ENCODE measurements around the gene STRN. TPM values are rescaled to one million over a fixed set of nuclear protein-coding genes. Genes with fewer than 3 reads are reported as not detected.
"Not testable (repeated sequence)": the region's sequence is repeated elsewhere in the genome, so short reads cannot be mapped to it uniquely, and the experiment has no call there.

The STRN gene
- total RNA-seq, 1 donor from 2014 or later: 26.2 TPM

DNA sequence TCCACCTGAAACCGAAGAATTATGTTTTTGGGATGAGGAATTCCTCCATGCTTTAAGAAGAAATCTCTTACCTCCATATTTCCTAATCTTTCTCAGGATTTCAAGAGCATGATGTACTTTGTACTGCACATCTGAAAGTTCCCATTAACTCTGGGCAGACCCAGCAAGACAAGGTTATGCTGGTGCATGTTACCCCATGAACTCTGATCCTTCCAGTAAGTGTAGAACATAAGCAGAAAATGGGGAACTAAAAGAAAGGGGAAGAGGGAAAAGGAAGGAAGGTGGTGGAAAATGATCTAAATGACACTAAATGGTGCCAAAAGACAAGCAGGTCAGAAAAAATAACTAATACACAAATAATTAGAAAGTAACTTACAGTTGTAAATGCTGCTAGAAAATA lies 50.7 kb downstream of the STRN start:
- DNase-seq (ENCODE audit: low spot score): no peak

DNA sequence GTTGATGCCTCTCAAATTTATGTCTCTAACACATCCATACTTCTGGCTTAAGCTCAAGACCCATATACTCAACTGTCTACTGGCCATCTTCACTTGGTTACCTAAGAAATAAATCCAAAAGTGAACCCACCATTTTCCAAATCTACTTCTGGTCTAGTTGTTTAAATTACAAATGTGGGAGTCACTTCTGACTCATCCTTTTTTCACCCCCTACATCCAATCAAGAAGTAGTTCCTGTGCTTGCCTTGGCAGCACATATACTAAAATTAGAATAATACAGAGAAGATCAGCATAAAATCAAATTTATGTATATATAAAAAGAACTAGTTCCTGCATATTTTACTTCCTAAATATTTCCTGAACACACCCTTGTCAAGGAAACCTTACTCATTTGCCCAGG lies 53.6 kb downstream of the STRN start:
- DNase-seq (ENCODE audit: low spot score): no peak

DNA sequence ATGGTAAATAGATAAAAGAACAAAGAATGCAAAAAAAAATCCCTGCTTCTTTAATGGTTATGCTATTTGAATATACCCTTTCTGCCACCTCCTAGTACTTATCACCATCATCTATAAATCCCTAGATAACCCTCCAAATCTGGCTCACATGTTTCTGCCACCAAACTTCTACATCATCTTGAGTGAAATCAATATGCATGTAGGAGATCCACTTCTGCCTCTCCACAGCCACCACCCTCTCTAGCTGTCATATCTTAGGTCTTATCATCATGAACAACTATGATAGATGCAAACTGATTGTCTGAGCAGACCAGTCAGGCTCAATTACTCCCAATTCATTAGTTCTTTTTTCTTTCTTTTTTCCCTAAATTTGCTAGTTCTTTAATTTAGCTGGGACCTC lies 55.3 kb downstream of the STRN start:
- no peak for DNase-seq (ENCODE audit: low spot score)

DNA sequence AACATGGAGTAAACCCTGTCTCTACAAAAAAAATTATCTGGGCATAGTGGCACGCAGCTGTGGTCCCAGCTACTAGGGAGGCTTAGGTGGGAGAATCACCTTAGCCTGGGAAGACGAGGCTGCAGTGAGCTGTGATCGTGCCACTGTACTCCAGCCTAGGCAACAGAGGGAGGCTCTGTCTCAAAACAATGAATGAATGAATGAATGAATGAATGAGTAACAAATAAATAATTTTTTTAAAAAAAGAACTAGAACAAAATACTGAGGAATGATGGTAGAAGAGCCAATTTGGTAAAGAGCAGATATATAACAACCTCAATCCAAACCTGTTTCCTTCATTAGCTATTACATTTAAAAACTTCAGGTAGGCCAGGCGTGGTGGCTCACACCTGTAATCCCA lies 60.1 kb downstream of the STRN start:
- no peak for DNase-seq (ENCODE audit: low spot score)

DNA sequence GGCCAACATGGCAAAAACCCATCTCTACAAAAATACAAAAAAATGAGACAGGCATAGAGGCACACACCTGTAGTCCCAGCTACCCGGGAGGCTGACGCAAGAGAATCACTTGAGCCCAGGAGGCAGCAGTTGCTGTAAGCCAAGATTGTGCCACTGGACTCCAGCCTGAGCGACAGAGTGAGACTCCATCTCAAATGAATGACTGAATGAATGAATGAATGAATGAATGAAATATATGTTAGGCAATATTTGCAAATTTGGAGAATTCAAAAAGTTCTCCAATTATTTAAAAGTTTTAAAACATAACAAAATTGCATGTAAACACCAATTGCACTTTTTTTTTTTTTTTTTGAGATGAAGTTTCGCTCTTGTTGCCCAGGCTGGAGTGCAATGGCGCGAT lies 61.7 kb downstream of the STRN start:
- no peak for DNase-seq (ENCODE audit: low spot score)

DNA sequence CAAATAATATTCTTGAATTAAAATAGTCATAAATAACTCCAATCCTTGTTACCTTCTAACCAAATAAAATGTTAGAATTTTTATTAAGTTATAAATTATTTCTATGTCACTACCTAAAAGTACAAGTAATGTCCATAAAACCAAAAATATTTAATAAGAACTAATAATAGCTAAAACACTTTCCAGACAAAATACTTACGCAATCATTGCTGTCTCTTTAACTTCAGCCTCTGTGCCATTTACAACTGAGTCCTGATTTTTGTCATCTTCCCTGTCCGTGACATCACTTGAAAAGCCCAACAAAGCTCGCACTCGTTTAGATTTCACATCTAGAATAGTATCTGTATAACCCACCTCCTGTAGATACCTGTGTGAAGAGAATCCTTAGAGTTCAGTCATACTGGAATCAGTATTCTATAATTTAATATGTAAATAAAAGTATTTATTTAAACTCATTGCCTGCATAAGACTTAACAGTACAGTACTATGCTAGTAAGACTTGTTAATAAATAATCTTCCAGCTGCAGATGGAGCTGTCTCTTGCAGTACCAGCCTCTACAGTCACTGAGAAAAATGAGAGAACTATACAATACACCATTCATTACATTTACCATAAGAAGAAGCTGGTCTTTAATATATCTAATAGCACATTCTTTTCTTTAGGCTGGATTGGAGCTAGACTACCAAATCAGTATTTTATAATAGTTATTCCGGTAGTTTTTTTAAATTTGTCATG lies 63.8 kb downstream of the STRN start:
- DNase-seq (ENCODE audit: low spot score): no peak

DNA sequence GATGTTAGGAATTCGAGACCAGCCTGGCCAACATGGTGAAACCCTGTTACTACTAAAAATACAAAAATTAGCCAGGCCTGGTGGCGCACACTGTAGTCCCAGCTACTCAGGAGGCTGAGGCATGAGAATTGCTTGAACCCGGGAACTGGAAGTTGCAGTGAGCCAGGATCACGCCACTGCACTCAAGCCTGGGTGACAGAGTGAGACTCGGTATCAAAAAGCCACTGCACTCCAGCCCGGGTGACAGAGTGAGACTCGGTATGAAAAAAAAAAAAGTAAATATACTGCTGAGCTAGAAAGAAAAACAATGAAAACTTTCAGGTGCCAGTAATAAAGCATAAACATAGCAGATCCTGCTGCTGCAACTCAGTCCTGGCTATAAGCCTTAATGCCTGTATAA lies 73.5 kb downstream of the STRN start:
- no peak for DNase-seq (ENCODE audit: low spot score)

DNA sequence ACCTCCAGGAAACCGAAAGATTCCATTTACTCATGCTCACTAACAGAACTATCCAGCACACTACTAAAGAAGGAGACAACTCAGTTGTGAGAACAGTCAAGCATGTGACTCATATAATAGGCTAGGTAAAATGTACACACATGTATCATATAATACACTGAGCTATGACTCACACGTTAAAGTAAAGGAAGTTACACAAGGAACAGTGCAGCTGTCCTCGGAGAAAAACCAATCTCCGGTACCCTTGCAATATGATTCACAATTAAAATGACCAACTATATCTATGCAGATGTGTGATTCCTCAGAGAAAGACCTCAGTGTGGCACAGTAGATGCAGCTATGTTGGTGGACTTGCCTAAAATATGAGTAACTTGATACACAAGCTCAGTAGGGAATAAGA lies 76.5 kb downstream of the STRN start:
- no peak for DNase-seq (ENCODE audit: low spot score)

DNA sequence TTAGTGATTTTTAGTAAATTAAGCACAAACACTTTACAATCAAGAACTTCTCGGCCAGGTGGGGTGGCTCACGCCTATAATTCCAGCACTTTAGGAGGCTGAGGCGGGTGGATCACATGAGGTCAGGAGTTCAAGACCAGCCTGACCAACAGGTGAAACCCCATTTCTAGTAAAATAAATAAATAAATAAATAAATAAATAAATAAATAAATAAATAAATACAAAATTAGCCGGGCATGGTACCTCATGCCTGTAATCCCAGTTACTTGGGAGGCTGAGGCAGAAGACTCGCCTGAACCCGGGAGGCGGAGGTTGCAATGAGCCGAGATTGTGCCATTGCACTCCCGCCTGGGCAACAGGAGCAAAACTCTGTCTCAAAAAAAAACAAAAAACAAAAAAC lies 79.2 kb downstream of the STRN start:
- not testable (repeated sequence) for DNase-seq (ENCODE audit: low spot score)

DNA sequence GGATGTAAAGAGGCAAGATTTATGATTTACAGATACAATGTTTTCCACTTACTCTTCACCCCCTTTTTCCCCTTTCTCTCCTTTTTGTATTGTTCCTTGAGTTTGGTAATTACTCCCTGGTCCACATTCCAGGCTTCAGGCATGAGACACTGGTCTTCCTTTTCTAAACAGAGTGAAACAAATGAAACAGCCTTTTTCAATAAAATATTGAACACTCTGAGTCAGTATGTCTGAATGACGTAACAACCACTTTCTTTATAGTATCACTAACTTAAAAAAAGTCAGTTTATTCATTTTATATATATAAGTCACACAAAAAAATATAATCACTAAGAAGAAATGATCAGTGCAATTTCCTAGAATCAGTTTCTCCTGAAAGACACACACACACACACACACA lies 79.7 kb downstream of the STRN start:
- no peak for DNase-seq (ENCODE audit: low spot score)

DNA sequence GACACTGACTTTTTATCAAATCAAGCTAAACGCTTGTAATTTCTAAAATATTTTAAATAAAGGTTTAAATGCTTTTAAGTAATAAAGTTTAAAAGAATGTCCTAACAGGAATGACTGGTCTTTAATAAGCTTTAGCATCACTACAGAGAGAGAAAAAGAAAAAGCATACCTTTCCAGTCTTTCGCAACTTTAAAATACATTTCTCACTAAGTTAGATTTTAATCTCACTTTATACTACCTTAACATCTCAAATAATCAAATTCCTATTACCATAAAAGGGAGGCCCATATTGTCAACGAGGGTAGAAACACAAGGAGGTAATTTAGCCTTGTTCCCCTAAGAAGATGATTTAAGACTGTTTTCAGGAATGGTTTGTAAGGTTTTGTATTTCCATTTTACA lies 80.7 kb downstream of the STRN start:
- DNase-seq (ENCODE audit: low spot score): no peak

DNA sequence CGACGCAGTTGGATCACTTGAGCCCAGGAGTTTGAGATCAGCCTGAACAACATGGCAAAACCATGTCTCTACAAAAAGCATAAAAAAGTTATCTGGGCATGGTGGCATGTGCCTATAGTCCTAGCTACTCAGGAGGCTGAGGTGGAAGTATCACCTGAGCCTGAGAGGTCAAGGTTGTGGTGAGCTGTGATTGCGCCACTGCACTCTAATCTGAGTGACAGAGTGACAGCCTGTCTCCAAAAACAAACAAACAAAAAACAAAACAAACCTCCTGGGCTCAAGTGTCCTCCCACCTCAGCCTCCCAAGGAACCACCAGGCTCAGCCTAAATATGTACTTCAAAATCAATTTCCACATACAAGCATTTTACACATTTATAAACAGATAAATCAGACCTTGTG lies 83.8 kb downstream of the STRN start:
- DNase-seq (ENCODE audit: low spot score): no peak

DNA sequence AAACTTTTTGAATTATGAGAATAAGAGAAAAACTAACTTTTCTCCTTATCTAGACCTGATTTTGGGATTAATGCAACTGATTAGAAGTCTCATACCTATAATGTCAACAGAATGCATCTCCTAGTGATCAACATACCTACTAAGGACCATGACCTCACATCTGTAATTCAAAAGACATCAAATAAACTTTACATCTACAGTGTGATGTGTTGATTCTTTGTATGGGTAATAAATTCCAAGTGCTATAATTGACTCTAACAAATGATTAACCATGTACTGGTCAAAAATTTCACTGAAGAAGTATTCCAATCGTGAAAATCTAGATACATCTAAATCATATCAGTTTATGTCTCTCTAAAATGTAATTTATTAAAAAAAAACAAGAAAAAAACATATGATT lies 84.5 kb downstream of the STRN start:
- DNase-seq (ENCODE audit: low spot score): no peak

DNA sequence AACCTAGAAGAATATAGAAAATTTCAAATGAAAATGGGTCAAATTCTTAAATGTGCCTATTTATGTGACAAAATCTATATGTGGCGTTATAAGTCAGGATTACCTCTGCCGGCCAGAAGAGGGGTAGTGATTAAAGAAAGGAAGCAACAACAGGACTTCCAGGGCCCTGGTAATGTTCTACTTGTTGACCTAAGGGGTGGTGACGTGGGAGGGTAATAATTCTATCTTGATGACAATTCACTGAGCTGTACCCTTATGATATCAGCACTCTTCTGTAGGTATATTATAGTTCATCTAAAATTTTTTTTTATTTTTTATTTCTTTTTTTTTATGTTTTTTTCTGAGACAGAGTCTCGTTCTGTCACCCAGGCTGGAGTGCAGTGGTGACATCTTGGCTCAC lies 87.9 kb downstream of the STRN start:
- DNase-seq (ENCODE audit: low spot score): no peak

DNA sequence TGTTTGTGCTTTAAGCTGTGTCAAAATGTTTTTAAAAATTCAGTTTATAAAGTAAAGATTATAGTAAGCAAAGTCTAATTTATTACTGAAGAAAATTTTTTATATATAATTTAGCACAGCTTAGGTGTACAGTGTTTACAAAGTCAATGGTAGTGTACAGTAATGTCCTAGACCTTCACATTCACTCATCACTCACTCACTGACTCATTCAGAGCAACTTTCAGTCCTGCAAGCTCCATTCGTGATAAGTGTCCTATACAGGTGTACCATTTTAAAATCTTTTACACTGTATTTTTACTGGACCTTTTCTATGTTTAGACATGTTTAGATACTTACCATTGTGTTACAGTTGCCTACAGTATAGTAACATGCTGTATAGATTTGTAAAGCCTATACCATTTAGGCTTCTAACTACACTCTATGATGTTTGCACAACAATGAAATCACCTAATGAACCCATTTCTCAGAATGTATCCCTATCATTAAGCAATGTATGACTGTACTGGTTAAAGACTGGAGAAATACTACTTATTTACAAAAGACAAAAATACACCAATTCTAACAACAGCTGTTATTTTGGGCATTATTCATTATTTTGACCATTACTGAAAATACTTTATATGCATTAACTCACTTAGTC lies 95.1 kb downstream of the STRN start:
- no peak for DNase-seq (ENCODE audit: low spot score)

DNA sequence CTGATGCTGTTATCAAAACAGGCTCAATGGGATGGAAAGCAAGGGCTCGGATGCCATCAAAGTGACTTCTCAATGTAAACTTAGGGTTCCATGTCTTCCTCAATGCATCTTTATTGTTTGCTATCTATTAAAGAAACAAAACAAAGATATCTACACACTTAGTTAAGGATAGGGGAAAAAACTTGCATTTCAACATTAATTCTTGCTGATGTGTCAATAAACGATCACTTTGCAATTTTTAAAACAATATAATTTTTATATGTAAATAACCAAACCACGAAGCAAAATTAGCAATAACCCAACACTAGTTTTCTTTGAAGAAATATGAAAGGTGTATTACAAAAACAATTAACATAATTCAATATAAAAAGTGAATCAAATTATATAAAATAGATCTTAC lies 96.7 kb downstream of the STRN start:
- no peak for DNase-seq (ENCODE audit: low spot score)

DNA sequence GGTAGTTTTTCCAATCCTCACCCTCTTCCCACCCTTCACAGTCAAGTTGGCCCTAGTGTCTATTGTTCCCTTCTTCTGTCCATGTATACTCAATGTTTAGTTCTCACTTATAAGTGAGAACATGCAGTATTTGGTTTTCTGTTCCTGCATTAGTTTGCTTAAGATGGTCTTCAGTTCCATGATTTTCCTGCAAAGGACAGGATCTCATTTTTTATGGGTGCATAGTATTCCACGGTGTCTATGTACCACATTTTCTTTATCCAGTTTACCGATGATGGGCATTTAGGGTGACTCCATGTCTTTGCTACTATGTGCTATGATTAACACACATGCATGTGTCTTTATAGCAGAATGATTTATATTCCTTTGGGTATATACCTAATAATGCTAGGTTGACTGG lies 104.4 kb downstream of the STRN start:
- no peak for DNase-seq (ENCODE audit: low spot score)

DNA sequence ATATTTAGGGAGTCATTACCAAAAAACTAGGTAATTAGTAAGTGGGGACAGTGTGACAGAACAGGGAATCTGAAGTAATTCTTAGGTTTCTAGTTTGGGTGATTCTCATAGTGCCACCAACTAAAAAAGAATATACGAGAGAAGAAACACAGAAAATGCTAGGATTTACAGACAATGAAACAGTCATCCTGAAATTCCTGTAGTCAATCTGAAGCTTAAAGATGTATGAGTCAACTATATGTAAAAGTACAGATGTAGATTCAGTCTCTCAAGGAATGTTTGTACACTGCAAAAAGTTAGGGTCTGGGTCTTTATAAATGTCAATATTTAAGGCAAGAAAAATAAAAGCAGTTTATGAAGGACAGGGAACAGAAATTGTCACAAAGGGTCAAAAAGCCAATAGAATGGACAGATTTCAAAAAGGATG lies 107.0 kb downstream of the STRN start:
- no peak for DNase-seq (ENCODE audit: low spot score)

DNA sequence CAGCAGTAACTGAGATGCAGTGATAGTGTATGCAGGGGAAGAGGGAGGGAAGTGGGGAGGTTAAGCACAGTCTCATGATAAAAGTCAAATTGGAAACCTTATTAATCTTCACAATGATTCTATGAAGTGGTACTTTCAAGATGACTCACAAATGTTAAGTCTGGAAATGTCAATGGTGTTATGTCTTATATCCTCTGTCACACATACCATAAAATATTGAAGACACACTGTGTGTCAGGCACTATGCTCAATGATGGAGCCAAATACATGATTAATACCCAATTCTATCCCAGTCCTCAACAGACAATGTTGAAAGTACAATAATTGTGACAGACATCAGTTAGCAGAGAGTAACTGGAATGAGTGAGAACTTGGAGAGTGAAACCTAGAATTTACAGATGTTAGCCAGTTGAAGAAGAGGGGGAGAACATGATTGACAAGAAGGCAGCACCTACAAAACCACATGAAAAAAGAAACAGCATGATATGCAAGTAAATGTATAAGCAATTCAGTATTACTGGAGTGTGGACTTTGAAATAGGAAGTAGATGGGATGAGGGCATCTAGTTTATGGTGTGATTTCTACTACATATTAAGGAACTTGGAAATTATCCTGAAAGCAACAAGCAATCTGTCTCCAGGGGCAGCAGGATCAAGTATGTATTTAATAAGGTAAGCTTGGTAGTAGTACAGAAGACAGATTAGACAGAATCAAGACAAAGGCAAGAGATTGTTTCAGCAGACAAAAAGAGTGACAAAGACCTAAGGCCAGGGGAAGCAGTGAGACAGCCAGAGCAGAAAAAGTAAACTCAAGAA lies 107.6 kb downstream of the STRN start:
- no peak for DNase-seq (ENCODE audit: low spot score)

DNA sequence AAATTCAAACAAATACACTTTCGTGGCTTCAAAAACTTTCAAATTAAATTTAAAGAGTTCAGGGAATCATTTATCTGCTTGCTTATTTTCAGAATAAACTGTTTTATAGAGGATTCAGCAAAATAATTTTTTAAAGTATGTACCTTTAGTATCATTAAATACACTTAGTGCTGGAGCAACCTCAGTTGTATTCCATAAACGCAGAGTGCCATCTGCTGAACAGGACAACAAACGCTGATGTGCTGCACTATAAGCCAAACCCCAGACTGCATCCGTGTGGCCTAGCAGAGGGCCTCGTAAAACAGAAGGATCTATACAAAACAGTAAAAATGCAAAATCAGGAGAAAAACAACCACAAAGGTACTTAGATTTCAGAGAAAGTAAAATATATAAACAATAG lies 108.6 kb downstream of the STRN start:
- no peak for DNase-seq (ENCODE audit: low spot score)

DNA sequence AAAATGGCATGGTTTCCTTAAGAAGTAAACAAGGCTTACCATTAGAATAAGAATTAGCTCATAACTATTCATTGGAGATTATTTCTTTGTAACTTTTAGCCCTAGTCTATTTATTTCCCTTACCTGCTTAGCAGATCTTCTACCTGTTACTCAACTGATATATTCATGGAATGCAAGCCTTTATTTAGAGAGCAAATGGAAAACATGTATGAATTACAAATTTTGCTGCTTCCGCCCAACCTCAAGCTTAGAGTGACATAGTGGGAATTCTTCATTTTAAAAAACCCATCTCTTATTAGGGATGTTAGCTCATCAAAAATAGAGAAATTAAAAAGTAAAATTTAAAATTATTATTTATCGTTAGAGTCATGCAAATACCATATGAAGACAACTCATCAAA lies 110.9 kb downstream of the STRN start:
- DNase-seq (ENCODE audit: low spot score): no peak

DNA sequence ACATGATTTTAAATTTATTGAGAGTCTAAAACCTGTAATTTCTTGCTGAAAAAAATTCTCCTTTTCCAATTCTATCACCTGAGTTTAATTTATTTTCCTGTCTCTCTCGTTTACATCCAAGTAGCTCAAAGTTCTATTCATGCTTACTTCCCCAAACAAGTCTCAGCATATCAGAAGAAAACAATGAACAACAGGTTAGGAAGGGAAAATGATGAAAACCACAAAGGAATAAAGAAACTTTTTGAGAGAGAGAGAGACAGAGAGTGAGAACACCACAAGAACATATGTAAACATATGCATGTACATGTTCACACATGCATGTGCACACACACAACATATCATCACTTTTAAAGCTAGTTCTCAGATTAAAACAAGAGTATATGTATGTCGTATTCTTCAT lies 112.1 kb downstream of the STRN start:
- no peak for DNase-seq (ENCODE audit: low spot score)

DNA sequence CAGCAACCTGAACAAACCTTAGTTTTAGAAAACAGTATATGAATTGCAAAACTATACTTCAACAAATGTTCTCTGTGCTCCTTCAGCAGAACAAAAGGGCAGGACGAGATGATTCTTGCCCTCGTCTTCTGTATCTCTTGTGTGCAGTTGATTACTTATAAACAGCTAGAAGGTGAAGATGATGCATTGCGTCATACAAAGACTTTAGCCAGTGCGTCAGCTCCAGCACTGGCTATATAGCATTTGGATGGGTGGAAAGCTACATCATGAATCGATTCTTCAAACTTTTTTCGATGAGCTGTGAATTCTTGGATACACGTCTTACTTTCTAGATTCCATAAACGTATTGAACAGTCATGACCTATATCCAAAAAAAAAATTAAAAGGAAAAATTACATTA lies 117.1 kb downstream of the STRN start:
- DNase-seq (ENCODE audit: low spot score): no peak
